Loucy (cell line): ENCODE data around the gene SERTAD1.

Experiments used
- CTCF ChIP-seq: fragments of 200-600 bp; sonication (generic); conservative IDR thresholded peaks from 2 replicates; pipeline ENCODE4 v1.5.1; 2014; ENCODE audit warnings: mild to moderate bottlenecking, antibody characterized with exemption, low read length
- EZH2phosphoT487 ChIP-seq: fragments of 200-600 bp; IDR thresholded peaks from 2 replicates; pipeline ENCODE4 v1.6.1; 2018; ENCODE audit warnings: antibody characterized with exemption, mild to moderate bottlenecking, moderate library complexity, borderline replicate concordance

GRCh38 chr19:40397568-40397906 lies 28.3 kb downstream of the SERTAD1 start:
- TF ChIP-seq CTCF (no peak), EZH2phosphoT487 (no peak)
